Body of pancreas (tissue), 4 donors: ENCODE measurements around the gene GAST. TPM values are rescaled to one million over a fixed set of nuclear protein-coding genes. Genes with fewer than 3 reads are reported as not detected.
"Not testable (repeated sequence)": the region's sequence is repeated elsewhere in the genome, so short reads cannot be mapped to it uniquely, and the experiment has no call there.

Source experiments
- ATAC-seq: fragments of 150-250 bp; one replicate; pipeline ENCODE4 v1.9.1; 2016
- DNase-seq, 4 donors: peaks; one replicate each; pipeline ENCODE4 v3.0.0-alpha.2; 2019
- H3K27ac ChIP-seq, 4 donors: fragments of 200-600 bp; sonication (generic); 1 replicate in 3 of 4; 2 replicates in 1 of 4; pipeline versions ENCODE4 v1.5.1 to v1.6.1; 2016 to 2019; ENCODE audit warnings: mild to moderate bottlenecking in 1 of 4, mixed read lengths in 1 of 4, moderate library complexity in 1 of 4
- H3K27me3 ChIP-seq, 2 donors: fragments of 200-600 bp; sonication (generic); one replicate each; pipeline ENCODE4 v1.6.0; 2016; ENCODE audit warnings: mild to moderate bottlenecking in 1 of 2
- H3K36me3 ChIP-seq, 2 donors: fragments of 200-600 bp; sonication (generic); replicated peaks in 1 of 2; 2 replicates each; pipeline ENCODE4 v1.5.1; 2016; ENCODE audit warnings: low read depth in 2 of 2; ENCODE audit not compliant: insufficient read depth in 1 of 2
- H3K4me1 ChIP-seq: fragments of 200-600 bp; sonication (generic); one replicate; pipeline ENCODE4 v1.6.0; 2016
- H3K4me3 ChIP-seq, 2 donors: fragments of 200-600 bp; sonication (generic); 1 replicate in 1 of 2; 2 replicates in 1 of 2; pipeline ENCODE4 v1.5.1; 2016 to 2019
- H3K9me3 ChIP-seq, 3 donors: fragments of 200-600 bp; sonication (generic); 1 replicate in 2 of 3; 2 replicates in 1 of 3; pipeline ENCODE4 v1.5.1; 2016
- POLR2A ChIP-seq, 3 donors: fragments of 450-650 bp; IDR thresholded peaks; one replicate each; pipeline ENCODE4 v1.6.1; 2016; ENCODE audit warnings: antibody characterized with exemption in 3 of 3, mild to moderate bottlenecking in 2 of 3
- WGBS, 2 donors: methylation state at CpG; one replicate each; pipeline ENCODE4 v1.1.5; 2017; 5-methylcytosine and 5-hydroxymethylcytosine counted together
- intact Hi-C: fragments of 100-400 bp; cut with DNase I; formaldehyde crosslinking; loops from one replicate; pipeline ENCODE4 v1.15.1; 2023
- total RNA-seq, 2 donors: library from RNA; depleted of rRNA; stranded (reverse); fragments of >200 nt; gene quantifications; one replicate each; pipeline ENCODE4 v1.1.0, GENCODE V29; 2016
- TF ChIP-seq, protein P1 (sequence below), 7 experiments: fragments of 450-650 bp in 4 of 7; fragments of 200-600 bp in 3 of 7; sonication (generic) in 3 of 7; IDR thresholded peaks; one replicate each; pipeline ENCODE4 v1.5.1; 2016 to 2019; ENCODE audit warnings: antibody characterized with exemption in 7 of 7

The GAST gene
- total RNA-seq, 2 donors from 2014 or later: not detected

GRCh38 chr17:41682631-41683030, 29.5 kb upstream of the GAST start:
- ATAC-seq (no peak), DNase-seq (no peak)
- Histone ChIP-seq H3K4me1 (peaks cover 5% of the 10 kb centered on the region), H3K9me3 (no peaks in the 10 kb centered on the region), H3K27me3 (no peaks in the 10 kb centered on the region), H3K27ac (no peak overlapping the region), H3K4me3 (no peak overlapping the region), H3K36me3 (no peaks in the 10 kb centered on the region)
- TF ChIP-seq POLR2A (IDR thresholded peaks at IDR 0.05): no peak
- TF ChIP-seq, protein P1, sequence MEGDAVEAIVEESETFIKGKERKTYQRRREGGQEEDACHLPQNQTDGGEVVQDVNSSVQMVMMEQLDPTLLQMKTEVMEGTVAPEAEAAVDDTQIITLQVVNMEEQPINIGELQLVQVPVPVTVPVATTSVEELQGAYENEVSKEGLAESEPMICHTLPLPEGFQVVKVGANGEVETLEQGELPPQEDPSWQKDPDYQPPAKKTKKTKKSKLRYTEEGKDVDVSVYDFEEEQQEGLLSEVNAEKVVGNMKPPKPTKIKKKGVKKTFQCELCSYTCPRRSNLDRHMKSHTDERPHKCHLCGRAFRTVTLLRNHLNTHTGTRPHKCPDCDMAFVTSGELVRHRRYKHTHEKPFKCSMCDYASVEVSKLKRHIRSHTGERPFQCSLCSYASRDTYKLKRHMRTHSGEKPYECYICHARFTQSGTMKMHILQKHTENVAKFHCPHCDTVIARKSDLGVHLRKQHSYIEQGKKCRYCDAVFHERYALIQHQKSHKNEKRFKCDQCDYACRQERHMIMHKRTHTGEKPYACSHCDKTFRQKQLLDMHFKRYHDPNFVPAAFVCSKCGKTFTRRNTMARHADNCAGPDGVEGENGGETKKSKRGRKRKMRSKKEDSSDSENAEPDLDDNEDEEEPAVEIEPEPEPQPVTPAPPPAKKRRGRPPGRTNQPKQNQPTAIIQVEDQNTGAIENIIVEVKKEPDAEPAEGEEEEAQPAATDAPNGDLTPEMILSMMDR (IDR thresholded peaks at IDR 0.05): no peak
- intact Hi-C loops: no loop called here
- WGBS, 2 donors: 57 to 76% methylated on average over 5 of the region's 5 CpGs

DNA sequence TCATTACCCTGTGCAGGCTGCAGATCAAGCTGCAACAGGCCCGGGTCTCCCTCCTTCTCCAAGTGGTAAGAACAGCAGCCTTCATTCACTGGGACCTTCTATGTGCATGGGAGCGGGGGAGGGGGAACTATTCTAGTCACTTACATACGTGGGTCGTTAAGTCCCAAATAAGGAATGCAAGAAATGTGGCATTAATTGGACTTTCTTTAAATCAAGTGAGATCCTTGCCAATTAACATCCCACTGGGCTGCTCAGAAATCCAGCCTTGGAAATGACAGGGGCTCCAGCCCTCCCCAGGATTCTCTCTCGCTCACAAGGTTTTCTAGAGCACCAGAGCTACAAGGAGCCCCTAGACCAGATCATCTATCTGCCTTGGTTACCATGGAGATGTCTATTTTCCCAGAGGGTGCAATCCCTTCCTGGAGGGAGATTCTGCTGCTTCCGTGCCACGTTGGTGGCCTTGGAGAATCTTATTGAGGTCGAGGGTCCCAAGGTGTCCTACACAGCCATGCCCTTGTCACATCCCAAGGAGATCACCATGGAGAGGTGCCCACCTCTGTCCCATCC, 28.6 kb upstream of the GAST start:
- WGBS, 2 donors: 67 to 79% methylated on average over 8 of the region's 8 CpGs
- Histone ChIP-seq H3K27ac (no peak overlapping the region), H3K4me3 (no peak overlapping the region), H3K9me3 (no peaks in the 10 kb centered on the region), H3K27me3 (no peaks in the 10 kb centered on the region), H3K36me3 (no peaks in the 10 kb centered on the region), H3K4me1 (peaks cover 13% of the 10 kb centered on the region)
- no peak for TF ChIP-seq POLR2A (IDR thresholded peaks at IDR 0.05)
- TF ChIP-seq, protein P1 (IDR thresholded peaks at IDR 0.05): no peak
- intact Hi-C loops: no loop called here
- no peak for DNase-seq
- ATAC-seq: no peak

DNA sequence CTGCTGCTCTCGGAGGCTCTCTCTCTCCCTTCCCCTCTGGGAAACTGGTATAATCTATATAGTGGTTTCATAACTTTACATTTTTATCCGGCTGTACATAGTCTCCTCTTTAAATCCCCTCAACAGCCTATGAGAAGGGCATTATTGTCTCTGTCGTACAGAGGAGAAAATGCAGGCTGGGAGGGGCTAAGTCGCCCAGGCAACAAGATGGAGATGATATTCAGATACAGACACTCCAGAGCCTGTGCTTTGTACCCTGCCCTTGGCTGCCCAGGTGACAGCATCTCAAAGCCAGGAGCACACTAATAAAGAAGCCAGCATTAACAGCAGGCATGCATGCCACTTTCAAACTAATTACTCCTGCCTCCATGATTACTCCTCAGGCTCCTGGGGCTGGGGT, 28.1 kb upstream of the GAST start:
- no peak overlapping the region for H3K27ac ChIP-seq
- no peaks in the 10 kb centered on the region for H3K36me3 ChIP-seq
- 54 to 70% methylated on average over 4 of the region's 4 CpGs for WGBS, 2 donors
- ATAC-seq (no peak), DNase-seq (no peak)
- peaks cover 13% of the 10 kb centered on the region for H3K4me1 ChIP-seq
- no peaks in the 10 kb centered on the region for H3K27me3 ChIP-seq
- no peak for TF ChIP-seq POLR2A (IDR thresholded peaks at IDR 0.05)
- TF ChIP-seq, protein P1 (IDR thresholded peaks at IDR 0.05): no peak
- intact Hi-C loops: no loop called here
- H3K9me3 ChIP-seq: no peaks in the 10 kb centered on the region
- H3K4me3 ChIP-seq: no peak overlapping the region

DNA sequence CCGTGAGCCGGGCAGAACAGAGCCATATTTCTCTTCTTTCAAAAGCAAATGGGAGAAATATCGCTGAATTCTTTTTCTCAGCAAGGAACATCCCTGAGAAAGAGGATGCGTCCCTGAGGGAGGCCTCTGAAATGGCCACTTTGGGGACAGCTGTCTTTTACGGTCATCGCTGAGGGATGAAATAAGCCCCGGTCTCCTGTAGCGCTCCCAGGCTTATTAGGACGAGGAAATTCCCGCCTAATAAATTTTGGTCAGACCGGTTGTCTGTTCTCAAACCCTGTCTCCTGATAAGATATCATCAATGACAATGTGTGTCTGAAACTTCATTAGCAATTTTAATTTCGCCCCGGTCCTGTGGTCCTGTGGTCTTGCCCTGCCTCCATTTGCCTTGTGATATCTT, 26.4 kb upstream of the GAST start:
- WGBS, 2 donors: 96% methylated on average over 13 of the region's 13 CpGs
- H3K9me3 ChIP-seq, H3K27ac ChIP-seq, ATAC-seq, intact Hi-C loops, H3K27me3 ChIP-seq, DNase-seq, H3K4me3 ChIP-seq: not testable (repeated sequence)
- H3K36me3 ChIP-seq: peaks cover 10 to 12% of the 10 kb centered on the region in 2 donors
- peaks cover 23% of the 10 kb centered on the region for H3K4me1 ChIP-seq

DNA sequence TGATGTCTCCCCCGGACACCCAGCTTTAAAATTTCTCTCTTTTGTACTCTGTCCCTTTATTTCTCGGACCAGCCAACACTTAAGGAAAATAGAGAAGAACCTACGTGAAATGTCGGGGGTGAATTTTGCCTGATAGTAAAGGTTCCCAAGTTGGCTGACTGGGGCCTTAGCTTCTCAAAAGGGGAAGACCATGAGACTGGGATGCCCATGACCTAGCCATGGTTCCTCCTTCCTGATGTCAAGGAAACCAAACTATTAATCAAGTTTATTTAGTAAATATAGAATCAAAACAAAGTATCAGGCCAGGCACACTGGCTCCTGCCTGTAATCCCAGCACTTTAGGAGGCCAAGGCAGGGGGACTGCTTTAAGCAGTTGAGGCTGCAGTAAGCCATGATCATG, 25.9 kb upstream of the GAST start:
- DNase-seq (no peak), ATAC-seq (no peak)
- intact Hi-C loops: no loop called here
- no peak overlapping the region for H3K27ac ChIP-seq
- peaks cover 15 to 17% of the 10 kb centered on the region in 2 donors for H3K36me3 ChIP-seq
- no peaks in the 10 kb centered on the region for H3K27me3 ChIP-seq
- no peak overlapping the region for H3K4me3 ChIP-seq
- 92 to 94% methylated on average over 4 of the region's 4 CpGs for WGBS, 2 donors
- TF ChIP-seq POLR2A (IDR thresholded peaks at IDR 0.05): no peak
- TF ChIP-seq, protein P1 (IDR thresholded peaks at IDR 0.05): no peak
- no peaks in the 10 kb centered on the region for H3K9me3 ChIP-seq
- peaks cover 28% of the 10 kb centered on the region for H3K4me1 ChIP-seq
